ENCODE data around the gene TMEM191C.
"Not testable (repeated sequence)": the region's sequence is repeated elsewhere in the genome, so short reads cannot be mapped to it uniquely, and the experiment has no call there.

The TMEM191C gene

GRCh38 chr22:21467337-21468193, at the start of gene TMEM191C:
Gene TMEM191C (plus strand): TSS chr22:21467387. CDS start chr22:21467460, 73 bp downstream.
- DNase-seq (ENCODE audit: low read depth): not testable (repeated sequence)

- not testable (repeated sequence) for DNase-seq (ENCODE audit: low read depth)
Measured at GRCh38 chr22:21417853-21418252, 49.3 kb upstream of the TMEM191C start.

- not testable (repeated sequence) for DNase-seq (ENCODE audit: low read depth)
Measured at GRCh38 chr22:21418974-21419638, 48.1 kb upstream of the TMEM191C start.

- DNase-seq (ENCODE audit: low read depth): not testable (repeated sequence)
Measured at GRCh38 chr22:21420180-21420763, 46.9 kb upstream of the TMEM191C start.

- DNase-seq (ENCODE audit: low read depth): not testable (repeated sequence)
Measured at GRCh38 chr22:21424084-21424709, 43.0 kb upstream of the TMEM191C start.

- not testable (repeated sequence) for DNase-seq (ENCODE audit: low read depth)
Measured at GRCh38 chr22:21434378-21435233, 32.6 kb upstream of the TMEM191C start.

GRCh38 chr22:21435998-21436810, 31.0 kb upstream of the TMEM191C start:
- not testable (repeated sequence) for DNase-seq (ENCODE audit: low read depth)

- DNase-seq (ENCODE audit: low read depth): not testable (repeated sequence)
Measured at GRCh38 chr22:21438013-21438412, 29.2 kb upstream of the TMEM191C start.

GRCh38 chr22:21440018-21440636, 27.1 kb upstream of the TMEM191C start:
- DNase-seq (ENCODE audit: low read depth): not testable (repeated sequence)

- DNase-seq (ENCODE audit: low read depth): not testable (repeated sequence)
Measured at GRCh38 chr22:21440676-21441075, 26.5 kb upstream of the TMEM191C start.

- not testable (repeated sequence) for DNase-seq (ENCODE audit: low read depth)
Measured at GRCh38 chr22:21441170-21441569, 26.0 kb upstream of the TMEM191C start.

GRCh38 chr22:21442123-21442522, 25.1 kb upstream of the TMEM191C start:
- DNase-seq (ENCODE audit: low read depth): not testable (repeated sequence)

GRCh38 chr22:21442646-21443045, 24.5 kb upstream of the TMEM191C start:
- not testable (repeated sequence) for DNase-seq (ENCODE audit: low read depth)

- DNase-seq (ENCODE audit: low read depth): no peak
Measured at GRCh38 chr22:21443057-21443734, 24.0 kb upstream of the TMEM191C start.

GRCh38 chr22:21443735-21444421, 23.3 kb upstream of the TMEM191C start:
- no peak for DNase-seq (ENCODE audit: low read depth)

GRCh38 chr22:21444701-21445436, 22.3 kb upstream of the TMEM191C start:
- DNase-seq (ENCODE audit: low read depth): no peak

- no peak for DNase-seq (ENCODE audit: low read depth)
Measured at GRCh38 chr22:21445437-21446127, 21.6 kb upstream of the TMEM191C start.
